ENCODE measurements around the gene BIVM.

BIVM gene

GRCh38 chr13:102792396-102792795 is 6.5 kb upstream of the BIVM start:
- no peak for DNase-seq

GRCh38 chr13:102793611-102794355 is 5.1 kb upstream of the BIVM start:
- DNase-seq: no peak

- DNase-seq: peak; percentile 78
Observed at GRCh38 chr13:102799426-102800144, 666 bp downstream of the BIVM start.

- DNase-seq: peak; percentile 82
Observed at GRCh38 chr13:102800145-102801041, 1.5 kb downstream of the BIVM start.

- DNase-seq: no peak
Observed at GRCh38 chr13:102805680-102806079, 6.8 kb downstream of the BIVM start.

- no peak for DNase-seq
Observed at GRCh38 chr13:102807699-102808098, 8.8 kb downstream of the BIVM start.

GRCh38 chr13:102812611-102813287 is 13.8 kb downstream of the BIVM start:
- DNase-seq: no peak

GRCh38 chr13:102814025-102814607 is 15.2 kb downstream of the BIVM start:
- DNase-seq: no peak

- no peak for DNase-seq
Observed at GRCh38 chr13:102814793-102815192, 15.9 kb downstream of the BIVM start.

GRCh38 chr13:102815788-102816187 is 16.9 kb downstream of the BIVM start:
- no peak for DNase-seq

GRCh38 chr13:102816708-102817107 is 17.8 kb downstream of the BIVM start:
- no peak for DNase-seq

GRCh38 chr13:102817241-102817640 is 18.3 kb downstream of the BIVM start:
- no peak for DNase-seq

- no peak for DNase-seq
Observed at GRCh38 chr13:102817907-102818306, 19.0 kb downstream of the BIVM start.

- no peak for DNase-seq
Observed at GRCh38 chr13:102825400-102825799, 26.5 kb downstream of the BIVM start.

GRCh38 chr13:102825921-102826706 is 27.2 kb downstream of the BIVM start:
- no peak for DNase-seq

- DNase-seq: no peak
Observed at GRCh38 chr13:102830646-102831045, 31.7 kb downstream of the BIVM start.

- DNase-seq: no peak
Observed at GRCh38 chr13:102836471-102836870, 37.6 kb downstream of the BIVM start.

- DNase-seq: no peak
Observed at GRCh38 chr13:102838273-102838672, 39.4 kb downstream of the BIVM start.

GRCh38 chr13:102838982-102839381 is 40.1 kb downstream of the BIVM start:
- no peak for DNase-seq

GRCh38 chr13:102839462-102839861 is 40.5 kb downstream of the BIVM start:
- no peak for DNase-seq

- DNase-seq: no peak
Observed at GRCh38 chr13:102845289-102845629, 46.3 kb downstream of the BIVM start.
